ENCODE measurements around the gene THEMIS.

THEMIS gene

GRCh38 chr6:127841811-127842210 is 59.0 kb downstream of the THEMIS start:
- Mint-ChIP-seq H3K4me1 (ENCODE audit: low read depth in 2 of 2) (peaks cover 9 to 34% of the 10 kb centered on the region in 2 donors), H3K9me3 (no peaks in the 10 kb centered on the region), H3K27ac (no peak overlapping the region), H3K4me3 (no peak overlapping the region), H3K27me3 (no peaks in the 10 kb centered on the region), H3K36me3 (ENCODE audit: insufficient read depth) (peaks cover 21% of the 10 kb centered on the region)
- DNase-seq, result no peak
- no peak for ATAC-seq (replicated peaks)

GRCh38 chr6:127834136-127834535 is 66.7 kb downstream of the THEMIS start:
- H3K4me3 Mint-ChIP-seq, result no peak overlapping the region
- H3K4me1 Mint-ChIP-seq (ENCODE audit: low read depth in 2 of 2), result peaks cover 8 to 34% of the 10 kb centered on the region in 2 donors
- H3K9me3 Mint-ChIP-seq, result no peaks in the 10 kb centered on the region

GRCh38 chr6:127833336-127833735 is 67.5 kb downstream of the THEMIS start:
- ATAC-seq (replicated peaks) (no peak), DNase-seq (no peak)
- Mint-ChIP-seq H3K9me3 (no peaks in the 10 kb centered on the region), H3K4me3 (no peak overlapping the region), H3K27me3 (no peaks in the 10 kb centered on the region), H3K4me1 (ENCODE audit: low read depth in 2 of 2) (peaks cover 8 to 34% of the 10 kb centered on the region in 2 donors), H3K27ac (peak overlapping the region in 1 of 2 donors; percentile 62), H3K36me3 (ENCODE audit: insufficient read depth) (peaks cover 15% of the 10 kb centered on the region)

More at GRCh38 chr6:127834136-127834535, 66.7 kb downstream of the THEMIS start:
- H3K27ac Mint-ChIP-seq, result no peak overlapping the region
- ATAC-seq (replicated peaks), result no peak
- DNase-seq, result no peak
- no peaks in the 10 kb centered on the region for H3K27me3 Mint-ChIP-seq
- peaks cover 8% of the 10 kb centered on the region for H3K36me3 Mint-ChIP-seq (ENCODE audit: insufficient read depth)

- peaks cover 12 to 40% of the 10 kb centered on the region in 2 donors for H3K4me1 Mint-ChIP-seq (ENCODE audit: low read depth in 2 of 2)
- DNase-seq (no peak), ATAC-seq (replicated peaks) (no peak)
- H3K36me3 Mint-ChIP-seq (ENCODE audit: insufficient read depth), result peaks cover 15% of the 10 kb centered on the region
- no peaks in the 10 kb centered on the region for H3K27me3 Mint-ChIP-seq
- no peaks in the 10 kb centered on the region for H3K9me3 Mint-ChIP-seq
- no peak overlapping the region for H3K4me3 Mint-ChIP-seq
- H3K27ac Mint-ChIP-seq, result no peak overlapping the region
These were observed 68.5 kb downstream of the THEMIS start for GRCh38 chr6:127832381-127832780.

- DNase-seq, result no peak
- H3K36me3 Mint-ChIP-seq (ENCODE audit: insufficient read depth), result peaks cover 38% of the 10 kb centered on the region
These were observed 76.8 kb downstream of the THEMIS start for GRCh38 chr6:127824061-127824460.

GRCh38 chr6:127821431-127821830 is 79.4 kb downstream of the THEMIS start:
- no peak for DNase-seq
- H3K27ac Mint-ChIP-seq, result peak overlapping the region in 1 of 2 donors; percentile 36

More at GRCh38 chr6:127824061-127824460, 76.8 kb downstream of the THEMIS start:
- peak overlapping the region; percentile 17 to 53 for H3K4me3 Mint-ChIP-seq
- no peaks in the 10 kb centered on the region for H3K9me3 Mint-ChIP-seq
- ATAC-seq (replicated peaks), result no peak
- H3K27ac Mint-ChIP-seq, result peak overlapping the region in 1 of 2 donors; percentile 30
- no peaks in the 10 kb centered on the region for H3K27me3 Mint-ChIP-seq
- peaks cover 13 to 39% of the 10 kb centered on the region in 2 donors for H3K4me1 Mint-ChIP-seq (ENCODE audit: low read depth in 2 of 2)

GRCh38 chr6:127818149-127818548 is 82.7 kb downstream of the THEMIS start:
- H3K36me3 Mint-ChIP-seq (ENCODE audit: insufficient read depth), result peaks cover 19% of the 10 kb centered on the region
- DNase-seq (no peak), ATAC-seq (replicated peaks) (no peak)
- H3K4me3 Mint-ChIP-seq, result peak overlapping the region; percentile 34 to 70
- H3K27ac Mint-ChIP-seq, result peak overlapping the region; percentile 41 to 79
- no peaks in the 10 kb centered on the region for H3K27me3 Mint-ChIP-seq
- no peaks in the 10 kb centered on the region for H3K9me3 Mint-ChIP-seq
- H3K4me1 Mint-ChIP-seq (ENCODE audit: low read depth in 2 of 2), result peaks cover 29 to 57% of the 10 kb centered on the region in 2 donors

More at GRCh38 chr6:127821431-127821830, 79.4 kb downstream of the THEMIS start:
- Mint-ChIP-seq H3K4me3 (no peak overlapping the region), H3K4me1 (ENCODE audit: low read depth in 2 of 2) (peaks cover 26 to 53% of the 10 kb centered on the region in 2 donors), H3K27me3 (no peaks in the 10 kb centered on the region), H3K36me3 (ENCODE audit: insufficient read depth) (peaks cover 28% of the 10 kb centered on the region), H3K9me3 (no peaks in the 10 kb centered on the region)
- no peak for ATAC-seq (replicated peaks)

GRCh38 chr6:127816643-127817042 is 84.2 kb downstream of the THEMIS start:
- H3K9me3 Mint-ChIP-seq, result no peaks in the 10 kb centered on the region
- peak overlapping the region in 1 of 2 donors; percentile 46 for H3K4me3 Mint-ChIP-seq
- DNase-seq (no peak), ATAC-seq (replicated peaks) (no peak)
- H3K4me1 Mint-ChIP-seq (ENCODE audit: low read depth in 2 of 2), result peaks cover 32 to 71% of the 10 kb centered on the region in 2 donors
- H3K27me3 Mint-ChIP-seq, result no peaks in the 10 kb centered on the region
- peak overlapping the region; percentile 2 to 79 for H3K27ac Mint-ChIP-seq
- H3K36me3 Mint-ChIP-seq (ENCODE audit: insufficient read depth), result peaks cover 23% of the 10 kb centered on the region

GRCh38 chr6:127813699-127814027 is 87.2 kb downstream of the THEMIS start:
- Mint-ChIP-seq H3K4me3 (peak overlapping the region; percentile 46 to 67), H3K4me1 (ENCODE audit: low read depth in 2 of 2) (peaks cover 43 to 82% of the 10 kb centered on the region in 2 donors), H3K9me3 (no peaks in the 10 kb centered on the region), H3K36me3 (ENCODE audit: insufficient read depth) (peaks cover 26% of the 10 kb centered on the region), H3K27me3 (no peaks in the 10 kb centered on the region), H3K27ac (peak overlapping the region; percentile 66 to 87)
- DNase-seq (no peak), ATAC-seq (replicated peaks) (peak; percentile 57)

- DNase-seq (peak in 1 of 3 experiments; percentile 23), ATAC-seq (replicated peaks) (peak; percentile 63)
These were observed 87.7 kb downstream of the THEMIS start for GRCh38 chr6:127812985-127813698.

GRCh38 chr6:127811900-127812570 is 88.8 kb downstream of the THEMIS start:
- Mint-ChIP-seq H3K9me3 (no peaks in the 10 kb centered on the region), H3K27me3 (no peaks in the 10 kb centered on the region), H3K27ac (peak overlapping the region; percentile 24 to 87), H3K4me3 (peak overlapping the region in 1 of 2 donors; percentile 67), H3K36me3 (ENCODE audit: insufficient read depth) (peaks cover 25% of the 10 kb centered on the region), H3K4me1 (ENCODE audit: low read depth in 2 of 2) (peaks cover 41 to 82% of the 10 kb centered on the region in 2 donors)
- ATAC-seq (replicated peaks) (peak; percentile 31), DNase-seq (no peak)

More at GRCh38 chr6:127812985-127813698, 87.7 kb downstream of the THEMIS start:
- peaks cover 42 to 82% of the 10 kb centered on the region in 2 donors for H3K4me1 Mint-ChIP-seq (ENCODE audit: low read depth in 2 of 2)
- H3K27ac Mint-ChIP-seq, result peak overlapping the region; percentile 66 to 87
- peaks cover 21% of the 10 kb centered on the region for H3K36me3 Mint-ChIP-seq (ENCODE audit: insufficient read depth)
- no peaks in the 10 kb centered on the region for H3K27me3 Mint-ChIP-seq
- no peaks in the 10 kb centered on the region for H3K9me3 Mint-ChIP-seq
- H3K4me3 Mint-ChIP-seq, result peak overlapping the region; percentile 46 to 67

GRCh38 chr6:127807806-127808517 is 92.9 kb downstream of the THEMIS start:
- ATAC-seq (replicated peaks), result peak; percentile 59
- peak overlapping the region; percentile 28 to 50 for H3K27ac Mint-ChIP-seq
- DNase-seq, result no peak
- peak overlapping the region; percentile 5 to 47 for H3K4me3 Mint-ChIP-seq
- no peaks in the 10 kb centered on the region for H3K27me3 Mint-ChIP-seq
- H3K4me1 Mint-ChIP-seq (ENCODE audit: low read depth in 2 of 2), result peaks cover 33 to 74% of the 10 kb centered on the region in 2 donors
- H3K36me3 Mint-ChIP-seq (ENCODE audit: insufficient read depth), result peaks cover 18% of the 10 kb centered on the region
- H3K9me3 Mint-ChIP-seq, result no peaks in the 10 kb centered on the region

- no peak for DNase-seq
- Mint-ChIP-seq H3K27me3 (no peaks in the 10 kb centered on the region), H3K36me3 (ENCODE audit: insufficient read depth) (peaks cover 18% of the 10 kb centered on the region), H3K4me1 (ENCODE audit: low read depth in 2 of 2) (peaks cover 31 to 76% of the 10 kb centered on the region in 2 donors), H3K9me3 (no peaks in the 10 kb centered on the region), H3K27ac (no peak overlapping the region), H3K4me3 (no peak overlapping the region)
- ATAC-seq (replicated peaks), result no peak
These were observed 104.1 kb downstream of the THEMIS start for GRCh38 chr6:127796713-127797112.
